GM19043 (cell line): ENCODE results near the gene TMPRSS3.
A peak's percentile ranks its signal among the peaks of the same experiment; 100 is the strongest.
"Not testable (repeated sequence)": the region's sequence is repeated elsewhere in the genome, so short reads cannot be mapped to it uniquely, and the experiment has no call there.

Experiments used
- ATAC-seq: cut with Tn5 transposase; IDR thresholded peaks from one replicate; pipeline ENCODE4 v1.9.1; 2021; ENCODE audit warnings: low read depth; ENCODE audit not compliant: unreplicated experiment

The TMPRSS3 gene

DNA sequence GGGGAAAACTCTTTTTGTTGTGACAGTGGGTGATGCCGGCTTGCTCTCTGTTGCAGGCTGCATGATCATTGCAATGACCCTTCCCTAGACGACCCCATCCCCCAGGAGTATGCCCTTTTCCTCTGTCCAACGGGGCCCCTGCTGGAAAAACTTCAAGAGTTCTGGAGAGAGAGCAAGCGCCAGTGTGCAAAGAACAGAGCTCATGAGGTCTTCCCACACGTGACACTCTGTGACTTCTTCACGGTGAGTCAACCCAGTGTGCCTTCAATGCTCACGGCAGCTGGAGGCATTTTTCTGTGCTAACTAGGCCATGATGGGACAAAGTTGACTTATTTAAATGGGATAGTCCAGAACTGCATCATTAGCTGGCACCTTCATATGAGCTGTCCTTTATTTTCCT, 13.5 kb upstream of the TMPRSS3 start:
- ATAC-seq, result no peak

GRCh38 chr21:42408718-42409117, 12.9 kb upstream of the TMPRSS3 start:
- not testable (repeated sequence) for ATAC-seq

DNA sequence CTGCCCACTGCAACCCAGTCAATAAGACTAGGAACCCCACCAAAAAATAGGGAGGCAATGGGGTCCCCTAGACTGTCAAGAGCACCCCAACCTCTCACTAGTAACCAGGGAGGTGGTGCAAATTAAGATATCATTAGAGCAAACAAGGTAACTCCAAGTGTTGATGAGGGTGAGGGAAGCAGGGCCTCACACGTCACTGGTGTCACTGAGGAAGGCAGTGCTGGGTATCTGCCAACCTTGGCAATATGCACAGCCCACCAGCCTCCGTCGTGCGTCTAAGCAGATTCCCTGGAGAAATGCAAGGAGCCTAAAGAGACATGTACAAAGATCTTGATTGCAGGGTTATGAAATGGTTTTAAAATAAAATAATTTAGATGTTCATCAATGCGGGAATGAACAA, 11.6 kb upstream of the TMPRSS3 start:
- no peak for ATAC-seq

GRCh38 chr21:42406866-42407265, 11.0 kb upstream of the TMPRSS3 start:
- ATAC-seq, result no peak

DNA sequence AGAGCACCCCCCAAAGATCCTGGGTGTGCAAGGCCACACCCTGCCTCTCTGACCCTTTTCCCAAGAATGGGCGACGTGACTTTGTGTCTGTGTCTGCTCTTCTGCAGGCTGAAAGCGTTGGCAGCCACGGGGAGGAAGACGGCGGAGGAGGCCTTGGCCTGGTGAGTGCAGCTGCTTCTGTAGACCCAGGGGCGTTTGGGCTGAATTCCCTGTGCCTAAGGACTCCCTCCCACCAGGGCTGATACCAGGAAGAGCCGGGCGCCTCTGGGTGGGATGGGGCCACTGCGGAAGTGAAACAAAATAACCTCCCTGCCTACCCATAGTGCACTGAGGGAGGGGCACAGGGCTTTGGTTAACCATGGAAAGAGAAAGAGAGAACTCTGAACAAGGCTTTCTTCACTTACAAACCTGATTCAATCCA, 10.4 kb upstream of the TMPRSS3 start:
- no peak for ATAC-seq

DNA sequence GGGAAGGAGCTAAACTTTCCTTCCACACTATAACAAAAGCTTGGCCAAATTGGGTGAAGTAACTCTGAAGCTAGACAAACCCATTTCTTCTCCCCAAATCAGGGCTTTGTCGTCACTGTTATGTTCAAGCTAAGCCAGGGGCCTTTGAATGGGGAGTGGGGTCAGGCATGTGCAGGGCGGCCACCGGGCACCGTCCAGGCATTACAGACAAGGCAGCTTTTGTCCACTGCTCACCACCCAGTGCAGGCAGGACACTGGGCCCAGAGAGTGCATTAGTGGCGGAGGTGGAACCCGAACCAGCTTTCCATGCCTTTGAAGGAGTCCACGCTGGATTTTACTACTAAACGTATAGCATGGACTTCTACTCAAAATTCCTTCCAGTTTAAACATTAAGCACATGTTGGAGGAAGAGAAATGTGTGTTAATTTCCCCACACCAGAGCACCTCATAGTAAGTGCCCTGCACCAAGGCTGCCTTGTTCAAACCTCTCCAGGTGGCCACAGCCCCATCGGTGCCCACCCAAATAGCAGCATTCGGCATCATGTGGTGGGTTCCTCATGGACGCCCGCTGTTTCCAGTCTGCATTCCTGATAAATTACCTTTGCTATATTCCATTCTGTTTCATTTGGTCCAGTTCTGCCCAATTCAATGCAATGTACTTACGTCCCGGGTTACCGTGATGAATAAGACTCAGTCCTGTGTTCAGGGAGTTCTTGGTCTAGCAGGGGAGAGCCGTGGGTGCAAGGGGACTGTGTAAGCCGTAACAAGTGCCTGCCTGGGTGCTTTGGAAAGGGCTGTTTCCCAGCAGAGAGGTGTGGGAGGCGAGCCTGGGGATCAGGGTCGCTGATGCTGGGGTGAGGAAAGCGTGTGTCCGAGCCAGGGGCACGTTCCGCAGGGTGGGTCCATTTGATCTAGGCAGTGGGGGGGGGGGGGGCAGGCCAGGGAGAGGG, 9.5 kb upstream of the TMPRSS3 start:
- no peak for ATAC-seq

DNA sequence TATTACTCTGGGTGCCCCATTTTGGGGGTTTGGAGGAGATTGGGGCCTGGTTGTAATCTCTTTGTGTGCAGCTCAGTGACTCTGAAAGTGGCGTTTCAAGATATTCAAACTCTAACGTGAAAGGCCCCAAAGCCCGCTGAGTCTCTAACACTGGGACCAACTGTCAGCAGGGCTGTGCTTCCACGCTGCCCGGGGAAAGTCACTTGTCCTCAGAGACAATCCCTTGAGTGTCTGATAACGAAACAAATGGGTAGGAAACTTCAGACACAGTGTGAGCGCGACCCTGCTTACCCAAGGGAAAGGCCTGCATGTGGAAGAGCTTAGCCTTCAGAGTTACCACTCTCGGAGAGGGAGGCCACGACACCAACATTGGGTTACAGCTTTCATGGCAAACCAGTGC, 8.7 kb upstream of the TMPRSS3 start:
- no peak for ATAC-seq

GRCh38 chr21:42403611-42404231, 7.9 kb upstream of the TMPRSS3 start, which contains the start of gene UBASH3A:
UBASH3A (plus strand) TSS chr21:42403902; CDS start chr21:42403946, 44 bp downstream.
- ATAC-seq, result no peak

DNA sequence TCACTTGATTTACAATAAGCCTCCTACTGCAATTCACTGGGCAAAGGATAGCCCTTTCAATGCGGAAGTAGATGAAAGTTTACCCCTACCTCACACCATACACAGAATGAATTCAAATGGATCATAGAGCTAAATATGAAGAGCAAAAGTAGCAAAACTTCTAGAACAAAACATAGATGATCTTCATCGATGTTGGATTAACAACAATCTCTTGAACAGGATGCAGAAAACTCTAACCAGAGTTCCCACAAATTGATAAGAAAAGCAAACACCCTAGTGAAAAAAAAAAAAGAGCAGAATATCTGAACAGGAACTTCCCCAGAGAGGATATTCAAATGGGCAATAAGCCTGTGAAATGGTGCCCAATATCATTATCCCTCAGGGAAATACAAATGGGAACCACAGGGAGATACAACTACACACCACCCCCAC, 6.0 kb upstream of the TMPRSS3 start:
- no peak for ATAC-seq

GRCh38 chr21:42401154-42401553, 5.3 kb upstream of the TMPRSS3 start:
- ATAC-seq, result no peak

DNA sequence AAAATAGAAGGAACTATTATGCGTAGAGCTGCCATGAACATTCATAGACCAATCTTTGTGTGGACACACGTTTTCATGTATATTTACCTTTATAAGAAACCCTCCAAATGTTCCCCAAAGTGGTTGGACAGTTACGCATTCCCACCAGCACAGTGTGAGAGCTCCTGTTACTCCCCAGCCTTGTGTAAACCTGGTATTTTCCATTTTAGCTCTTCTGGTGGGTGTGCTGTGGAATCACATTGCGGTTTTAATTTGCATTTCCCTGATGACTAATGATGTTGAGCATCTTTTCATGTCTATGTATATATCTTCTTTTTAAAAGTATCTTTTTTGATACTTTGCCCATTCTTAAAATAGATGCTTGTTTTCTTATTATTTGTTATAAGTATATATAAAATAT, 4.7 kb upstream of the TMPRSS3 start:
- ATAC-seq, result no peak

GRCh38 chr21:42398436-42399028, 2.7 kb upstream of the TMPRSS3 start:
- no peak for ATAC-seq

- no peak for ATAC-seq
Observed at GRCh38 chr21:42397746-42398394, 2.0 kb upstream of the TMPRSS3 start.

- no peak for ATAC-seq
Observed at GRCh38 chr21:42396799-42397745, 1.2 kb upstream of the TMPRSS3 start.

GRCh38 chr21:42395302-42395701, 550 bp downstream of the TMPRSS3 start:
- ATAC-seq, result no peak

DNA sequence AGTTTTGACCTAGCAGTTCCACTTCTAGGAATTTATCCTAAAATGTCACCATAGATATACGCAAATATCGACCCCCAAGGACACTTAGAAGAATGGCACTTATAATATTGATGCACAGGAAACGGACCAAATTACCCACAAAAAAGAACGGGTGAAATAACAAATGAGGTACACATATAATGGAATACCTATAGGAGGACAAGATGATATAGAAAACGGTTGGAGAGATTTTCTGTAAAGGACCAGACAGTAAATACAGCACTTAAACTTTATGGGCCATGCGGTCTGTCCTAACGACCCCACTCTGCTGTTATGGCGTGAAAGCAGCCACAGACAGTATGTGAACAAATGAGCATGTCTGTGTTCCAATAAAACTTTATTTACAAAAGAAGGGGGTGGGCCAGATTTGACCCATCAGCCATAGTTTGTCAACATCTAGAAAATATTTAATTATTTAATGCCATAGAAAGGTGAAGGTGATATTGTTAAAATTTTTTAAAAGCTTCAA, 2.4 kb downstream of the TMPRSS3 start:
- no peak for ATAC-seq

- peak; percentile 79 for ATAC-seq
Observed at GRCh38 chr21:42392731-42393442, 3.0 kb downstream of the TMPRSS3 start.

DNA sequence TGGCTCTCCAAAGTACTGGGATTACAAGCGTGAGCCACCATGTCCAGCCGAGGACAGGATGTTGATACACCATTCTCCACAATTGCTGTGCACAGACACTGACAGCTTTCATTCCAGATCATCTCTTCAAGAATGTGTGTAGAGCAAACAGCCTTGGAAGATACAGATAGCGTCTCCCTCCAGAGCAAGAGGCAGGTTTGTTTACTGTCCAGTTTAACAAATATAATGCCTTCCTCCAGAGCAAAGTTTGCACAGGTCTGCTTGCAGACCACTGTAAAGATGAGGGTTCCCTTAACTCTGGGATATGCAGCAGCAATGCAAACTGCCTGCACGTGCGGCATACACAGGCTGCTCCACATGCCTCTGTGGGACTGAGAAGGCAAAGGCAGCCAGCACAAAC, 4.6 kb downstream of the TMPRSS3 start:
- no peak for ATAC-seq

DNA sequence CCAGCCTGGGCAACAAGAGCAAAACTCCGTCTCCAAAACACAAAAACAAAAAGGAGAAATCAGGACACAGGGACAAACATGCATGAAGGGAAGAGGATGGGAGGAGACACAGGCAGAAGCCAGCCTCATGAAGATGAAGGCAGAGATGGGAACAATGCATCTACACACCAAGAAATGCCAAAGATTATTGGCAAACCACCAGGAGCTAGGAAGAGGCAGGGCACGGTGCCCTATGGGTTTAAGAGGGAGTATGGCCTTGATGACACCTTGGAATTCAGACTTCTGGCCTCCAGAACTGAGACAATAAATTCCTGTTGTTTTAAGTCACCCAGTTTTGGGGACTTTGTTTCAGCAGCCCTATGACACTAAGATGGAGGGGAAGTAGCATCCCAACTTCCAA, 5.2 kb downstream of the TMPRSS3 start:
- no peak for ATAC-seq
